Activated CD4-positive, CD25-positive, alpha-beta regulatory T cell treated with anti-CD3 and anti-CD28 coated beads, Interleukin-2, amount 50 U/mL, for 72 hours (primary cell): ENCODE results near the gene GPR78.

Source experiments
- DNase-seq: peaks from one replicate; pipeline ENCODE4 v3.0.0; 2021

The GPR78 gene

DNA sequence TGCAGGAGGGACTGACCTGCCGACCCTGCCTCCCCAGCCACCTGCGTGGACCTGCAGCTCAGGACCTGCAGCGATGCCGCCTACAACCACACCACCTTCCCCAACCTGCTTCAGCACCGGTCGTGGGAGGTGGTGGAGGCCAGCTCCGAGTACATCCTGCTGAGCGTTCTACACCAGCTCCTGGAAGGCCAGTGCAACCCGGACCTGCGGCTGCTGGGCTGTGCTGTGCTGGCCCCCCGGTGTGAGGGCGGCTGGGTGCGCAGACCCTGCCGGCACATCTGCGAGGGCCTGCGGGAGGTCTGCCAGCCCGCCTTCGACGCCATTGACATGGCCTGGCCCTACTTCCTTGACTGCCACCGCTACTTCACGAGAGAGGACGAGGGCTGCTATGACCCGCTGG, 20.9 kb downstream of the GPR78 start:
- no peak for DNase-seq

DNA sequence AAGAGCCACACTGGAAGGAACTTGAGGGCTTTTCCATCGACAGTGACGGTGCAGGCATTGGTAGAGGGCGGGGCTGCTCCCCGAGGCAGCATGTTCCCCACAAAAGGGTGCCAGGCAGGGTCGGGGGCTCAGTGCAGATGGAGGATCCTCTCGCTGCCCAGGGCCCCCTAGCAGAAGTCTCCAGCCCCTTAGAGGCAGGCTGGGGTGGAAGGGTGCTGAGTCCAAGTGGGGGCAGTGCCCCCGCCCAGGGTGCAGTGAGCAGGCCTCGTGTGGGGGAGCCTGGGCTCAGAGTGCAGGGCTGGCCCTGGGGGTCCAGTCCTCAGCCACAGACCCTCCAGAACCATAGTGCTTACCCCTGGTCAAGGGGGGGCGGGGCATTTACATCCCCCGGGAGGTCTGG, 21.4 kb downstream of the GPR78 start:
- DNase-seq = no peak

GRCh38 chr4:8602686-8603430, 22.7 kb downstream of the GPR78 start:
- DNase-seq = no peak

DNA sequence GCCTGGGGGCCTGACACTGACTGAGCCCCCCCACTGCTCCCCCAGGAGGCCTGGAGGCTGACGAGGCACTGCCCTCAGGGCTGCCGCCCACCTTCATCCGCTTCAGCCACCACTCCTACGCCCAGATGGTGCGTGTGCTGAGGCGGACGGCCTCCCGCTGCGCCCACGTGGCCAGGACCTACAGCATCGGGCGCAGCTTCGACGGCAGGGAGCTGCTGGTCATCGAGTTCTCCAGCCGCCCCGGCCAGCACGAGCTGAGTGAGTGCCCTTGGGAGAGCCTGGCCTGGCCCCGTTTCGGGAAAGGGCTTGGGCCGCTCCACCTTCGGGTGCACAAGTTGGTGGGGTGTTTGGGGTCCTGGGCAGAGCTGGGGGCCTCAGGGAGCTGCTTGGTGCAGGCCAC, 23.7 kb downstream of the GPR78 start:
- DNase-seq = no peak

DNA sequence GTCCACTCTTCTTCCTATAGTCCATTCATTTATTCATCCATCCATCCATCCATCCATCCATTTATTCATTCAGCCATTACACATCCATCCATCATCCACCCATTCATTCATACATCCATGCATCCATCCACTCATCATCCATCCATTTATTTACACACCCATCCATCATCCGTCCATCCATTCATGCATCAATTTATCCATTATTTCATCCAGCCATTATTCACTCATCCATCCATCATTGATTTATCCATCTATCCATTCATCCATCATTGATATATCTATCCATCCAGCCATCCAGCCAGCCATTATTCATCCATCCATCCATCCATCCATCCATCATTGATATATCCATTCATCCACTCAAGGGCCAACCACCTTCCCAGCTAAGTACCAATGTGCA, 25.1 kb downstream of the GPR78 start:
- DNase-seq = no peak

DNA sequence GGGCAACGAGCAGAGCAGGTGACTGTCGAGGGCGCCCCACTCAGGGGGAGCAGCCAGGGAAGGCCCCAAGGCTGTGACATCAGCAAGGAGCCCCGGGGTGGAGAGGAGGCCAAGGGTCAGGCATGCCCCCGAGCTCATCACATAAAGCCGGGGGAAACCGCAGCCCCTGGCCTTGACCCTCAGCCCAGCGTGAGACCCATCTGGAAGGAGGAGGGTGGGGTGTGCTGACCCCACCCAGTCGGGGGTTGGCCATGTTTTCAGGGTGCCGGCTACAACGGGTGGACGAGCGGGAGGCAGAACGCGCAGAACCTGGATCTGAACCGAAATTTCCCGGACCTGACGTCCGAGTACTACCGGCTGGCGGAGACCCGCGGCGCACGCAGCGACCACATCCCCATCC, 26.3 kb downstream of the GPR78 start:
- no peak for DNase-seq

GRCh38 chr4:8606966-8607365, 26.8 kb downstream of the GPR78 start:
- DNase-seq = no peak

DNA sequence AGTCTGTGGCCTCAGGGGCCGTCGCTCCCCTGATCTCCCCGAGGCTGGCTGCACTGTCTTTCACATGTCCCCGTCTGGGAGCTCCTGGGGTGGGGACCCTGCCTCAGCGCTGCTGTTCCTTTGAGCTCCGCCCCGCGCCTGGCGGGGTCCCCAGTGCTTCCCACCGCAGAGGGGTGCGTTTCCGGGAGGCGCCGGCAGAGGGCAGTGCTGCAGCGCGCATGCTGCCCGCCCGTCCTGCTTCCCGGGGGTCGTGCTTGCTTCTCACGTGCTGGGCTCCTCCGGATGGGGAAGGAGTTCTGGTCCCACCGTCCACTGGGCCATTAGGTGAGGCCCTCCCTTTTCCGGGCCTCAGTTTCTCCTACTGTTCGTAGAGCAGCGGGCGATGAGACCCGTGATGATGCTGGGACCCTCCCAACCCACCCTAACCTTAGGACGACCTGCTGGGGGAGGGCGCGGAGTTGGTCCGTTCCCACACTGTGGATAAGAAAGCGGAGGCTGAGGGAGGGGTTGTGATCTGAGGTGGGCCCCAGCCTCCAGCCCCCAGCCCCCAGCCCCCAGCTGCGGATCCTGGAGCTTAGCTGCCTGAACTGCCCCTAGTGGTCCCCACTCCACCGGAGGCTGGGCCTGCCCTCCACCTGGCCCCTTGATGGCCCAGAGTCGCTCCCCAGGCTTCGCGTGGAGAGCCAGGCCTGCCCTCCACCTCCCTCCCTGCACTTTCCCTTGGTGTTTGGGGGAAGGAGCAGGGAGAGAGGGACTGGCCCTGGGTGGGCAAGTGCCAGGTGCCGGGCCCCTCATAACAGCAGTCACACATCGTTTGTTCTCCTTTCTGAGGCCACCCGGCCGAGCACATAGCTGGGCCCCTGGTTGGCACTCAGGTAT, 27.6 kb downstream of the GPR78 start:
- peak; percentile 59 for DNase-seq

DNA sequence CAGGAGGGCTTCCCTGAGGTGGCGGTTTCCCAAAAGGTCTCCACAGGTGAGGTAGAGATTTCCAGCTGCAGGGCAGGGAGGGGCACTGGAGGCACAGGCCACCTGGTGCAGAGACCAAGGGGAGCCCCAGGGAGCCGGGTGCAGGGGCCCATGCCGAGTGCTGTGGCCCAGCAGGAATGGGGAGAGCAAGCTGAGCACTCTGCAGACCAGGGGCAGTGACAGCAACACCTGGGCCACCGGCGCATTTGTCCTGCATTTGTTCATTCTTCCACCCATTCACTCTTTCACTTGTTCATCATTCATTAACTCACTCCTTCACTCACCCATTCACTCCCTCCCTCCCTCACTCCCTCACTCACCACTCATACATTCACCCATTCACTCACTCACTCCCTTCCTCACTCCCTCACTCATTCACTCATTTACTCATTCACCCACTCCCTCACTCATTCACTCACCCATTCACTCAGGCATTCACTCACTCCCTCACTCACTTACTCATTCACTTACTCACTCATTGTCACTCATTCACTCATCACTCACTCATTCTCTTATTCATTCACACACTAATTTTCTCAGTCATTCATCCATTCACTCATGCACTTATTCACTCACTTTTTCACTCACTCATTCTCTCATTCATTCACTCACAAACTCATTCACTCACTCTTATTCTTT, 28.7 kb downstream of the GPR78 start:
- no peak for DNase-seq

GRCh38 chr4:8609406-8609805, 29.2 kb downstream of the GPR78 start:
- no peak for DNase-seq

DNA sequence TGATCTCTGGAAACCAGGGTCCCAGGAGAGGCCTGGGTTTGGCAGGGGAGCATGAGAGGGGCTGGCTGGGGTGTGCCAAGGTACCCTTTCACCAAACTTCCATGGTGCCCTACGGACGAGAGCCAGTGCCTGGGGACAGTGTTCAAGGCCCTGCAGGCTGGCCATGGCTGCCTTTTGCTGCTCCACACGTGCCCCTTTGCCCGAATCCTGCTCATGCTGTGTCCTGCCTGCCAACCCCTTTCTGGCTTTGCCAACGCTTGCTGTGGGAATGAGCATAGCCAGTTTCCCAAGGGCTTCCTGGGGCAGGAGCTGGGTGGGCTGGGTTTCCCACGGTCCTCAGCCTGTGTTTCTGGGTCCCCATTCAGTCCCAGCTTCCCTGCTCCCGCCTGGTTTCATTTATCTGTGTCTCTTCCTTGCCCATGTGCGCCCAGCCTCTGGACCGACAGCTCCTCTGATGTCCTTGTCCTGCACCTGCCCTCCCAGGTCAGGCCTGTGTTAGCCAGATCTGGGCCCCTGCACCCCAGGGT, 29.7 kb downstream of the GPR78 start:
- no peak for DNase-seq

- no peak for DNase-seq
These were observed 30.8 kb downstream of the GPR78 start for GRCh38 chr4:8610858-8611616.

- DNase-seq = no peak
These were observed 32.5 kb downstream of the GPR78 start for GRCh38 chr4:8612646-8613045.

DNA sequence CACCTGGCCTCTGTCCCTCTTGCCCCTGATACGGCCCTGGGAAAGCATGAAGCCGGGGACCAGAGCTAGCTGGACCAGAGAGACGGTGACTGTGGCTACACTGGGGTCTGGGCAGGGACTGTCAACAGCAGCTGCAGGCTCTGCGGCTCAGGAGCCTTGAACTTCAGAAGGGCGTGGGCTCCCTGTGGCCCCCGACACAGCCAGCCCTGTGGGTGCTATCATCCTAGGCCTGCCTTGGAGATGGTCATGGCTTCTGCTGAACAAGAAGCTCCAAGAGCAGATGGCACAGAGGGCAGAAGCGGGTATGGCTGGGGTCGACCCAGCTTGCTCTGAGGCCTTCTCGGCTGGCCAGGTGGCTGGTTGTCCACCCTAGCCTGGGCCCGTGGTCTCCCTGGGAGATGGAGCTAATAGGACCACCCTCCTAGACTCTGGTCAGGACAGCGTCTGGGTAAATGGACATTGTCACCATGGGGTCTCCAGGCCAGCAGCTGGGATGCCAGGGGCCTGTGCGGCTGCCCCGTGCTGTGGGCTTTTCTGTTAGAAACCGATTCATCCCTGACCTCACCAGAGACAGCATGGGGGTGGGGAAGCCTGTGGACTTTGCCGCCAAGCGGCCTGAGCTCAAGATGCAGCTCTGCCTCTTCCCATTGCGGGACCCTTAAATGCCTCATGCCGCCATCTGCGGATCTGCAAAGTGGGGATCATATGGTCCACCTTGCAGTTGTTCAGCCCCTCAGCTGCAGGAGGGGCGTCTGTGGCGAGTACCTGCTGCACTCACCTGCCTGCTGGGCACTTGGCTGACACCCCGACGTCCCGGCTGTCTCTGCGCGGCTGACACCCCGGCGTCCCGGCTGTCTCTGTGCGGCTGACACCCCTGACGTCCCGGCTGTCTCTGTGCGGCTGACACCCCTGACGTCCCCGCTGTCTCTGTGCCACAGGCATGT, 33.5 kb downstream of the GPR78 start:
- no peak for DNase-seq

DNA sequence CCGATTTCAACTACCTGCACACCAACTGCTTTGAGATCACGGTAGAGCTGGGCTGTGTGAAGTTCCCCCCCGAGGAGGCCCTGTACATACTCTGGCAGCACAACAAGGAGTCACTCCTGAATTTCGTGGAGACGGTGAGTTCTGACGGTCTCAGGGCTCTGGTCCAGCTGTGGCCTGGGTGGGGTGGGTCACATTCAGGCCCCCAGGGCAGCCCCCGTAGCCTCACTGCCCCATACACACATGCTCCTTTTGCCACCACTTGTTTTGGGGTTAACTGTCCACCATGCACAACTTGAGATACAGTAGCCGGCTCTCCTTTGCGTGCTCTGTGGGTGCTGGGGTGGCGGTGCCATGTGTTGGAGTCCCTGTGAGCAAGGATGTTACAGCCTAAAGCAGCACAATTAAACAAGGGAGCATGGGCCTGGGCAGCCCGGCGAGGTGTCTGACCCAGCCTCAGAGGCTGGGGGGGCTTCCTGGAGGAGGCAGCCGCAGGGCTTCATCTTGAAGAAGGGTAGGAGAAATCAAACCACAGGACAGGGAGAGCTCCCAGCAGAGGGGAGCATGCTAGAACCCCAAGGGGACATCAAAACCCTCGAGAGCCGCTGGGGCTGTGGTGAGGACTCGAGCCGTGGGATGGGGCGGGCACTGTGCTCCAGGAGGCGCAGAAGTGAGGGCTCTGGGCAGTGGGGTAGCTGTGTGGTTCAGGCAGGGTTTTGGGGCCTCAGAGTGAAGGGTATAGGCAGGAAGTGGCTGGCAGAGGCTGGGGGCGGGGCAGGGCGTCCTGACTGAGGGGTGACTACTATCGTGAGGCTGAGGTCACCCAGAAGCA, 34.4 kb downstream of the GPR78 start:
- DNase-seq = no peak

- DNase-seq = no peak
These were observed 35.2 kb downstream of the GPR78 start for GRCh38 chr4:8615366-8615765.

DNA sequence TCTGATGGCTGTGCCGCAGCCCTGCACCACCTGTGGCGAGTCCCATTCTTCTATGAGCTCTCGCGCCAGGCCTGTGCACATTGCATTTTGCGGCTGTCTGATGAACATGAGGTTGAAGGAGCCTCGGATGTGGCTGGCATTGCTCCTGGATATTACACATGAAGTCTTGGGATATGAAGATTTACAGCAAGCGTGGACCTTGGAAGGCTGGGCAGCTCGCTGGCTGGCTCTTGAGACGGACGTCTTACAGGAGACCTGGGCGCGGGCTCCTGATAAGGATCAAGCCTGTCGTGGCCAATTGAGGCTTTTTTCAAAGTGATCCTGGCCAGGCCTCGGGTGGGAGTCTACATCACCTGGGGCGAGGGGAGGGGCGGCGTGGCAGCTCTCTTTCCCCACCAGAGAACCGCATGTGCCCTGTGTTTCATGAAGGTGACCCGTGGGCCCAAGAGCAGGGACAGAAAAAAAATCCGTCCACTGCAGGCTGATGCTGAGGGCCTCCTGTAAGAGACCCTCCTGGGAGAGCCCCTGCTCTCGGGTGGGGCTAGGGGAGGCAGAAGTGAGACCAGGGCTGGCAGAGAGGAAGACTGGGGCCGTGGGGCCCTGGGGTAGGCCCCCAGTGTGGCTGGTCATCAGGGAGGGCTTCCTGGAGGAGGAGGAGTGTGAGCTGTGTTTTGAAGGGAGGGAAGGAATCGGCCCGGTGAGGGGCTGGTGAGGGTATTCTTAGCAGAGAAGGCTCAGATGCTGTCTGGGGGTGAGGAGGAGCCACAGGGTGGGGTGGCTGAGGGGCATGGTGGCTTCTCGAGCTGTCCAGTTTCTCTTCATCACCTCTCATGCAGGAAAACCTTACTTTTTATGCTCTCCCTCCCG, 36.0 kb downstream of the GPR78 start:
- DNase-seq = no peak

- no peak for DNase-seq
These were observed 36.6 kb downstream of the GPR78 start for GRCh38 chr4:8616831-8617230.

DNA sequence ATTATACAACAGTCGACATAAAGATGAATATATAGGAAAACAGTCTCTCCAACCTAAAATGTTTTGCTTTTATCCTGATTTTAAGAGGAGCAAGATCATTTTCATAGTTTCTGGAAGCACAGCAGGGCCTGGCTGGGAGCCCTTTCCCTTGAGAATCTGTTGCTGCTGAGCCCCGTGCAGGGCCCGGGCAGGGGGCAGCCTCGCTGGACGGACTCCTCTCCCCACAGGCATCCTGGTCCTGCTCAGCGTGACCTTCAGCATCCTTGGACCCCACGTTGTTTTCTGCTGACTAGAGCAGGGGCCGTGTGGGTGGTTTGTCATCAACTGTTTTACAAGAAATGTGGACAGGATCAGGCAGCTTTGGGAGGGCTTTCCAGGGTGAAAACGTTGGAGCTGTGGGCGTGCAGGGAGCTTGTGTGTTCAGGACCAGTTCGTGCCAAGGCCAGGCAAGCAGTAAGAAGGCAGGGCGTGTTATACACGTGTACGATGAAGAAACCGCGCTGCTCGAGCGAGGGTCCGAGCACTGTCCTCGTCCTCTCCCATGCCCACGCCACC, 37.4 kb downstream of the GPR78 start:
- no peak for DNase-seq
